ENCODE results near the gene UGT8.
"Not testable (repeated sequence)": the region's sequence is repeated elsewhere in the genome, so short reads cannot be mapped to it uniquely, and the experiment has no call there.

The UGT8 gene

GRCh38 chr4:114606245-114606644, 7.6 kb downstream of the UGT8 start:
- no peak for ATAC-seq

GRCh38 chr4:114607056-114607455, 8.4 kb downstream of the UGT8 start:
- no peak for ATAC-seq

DNA sequence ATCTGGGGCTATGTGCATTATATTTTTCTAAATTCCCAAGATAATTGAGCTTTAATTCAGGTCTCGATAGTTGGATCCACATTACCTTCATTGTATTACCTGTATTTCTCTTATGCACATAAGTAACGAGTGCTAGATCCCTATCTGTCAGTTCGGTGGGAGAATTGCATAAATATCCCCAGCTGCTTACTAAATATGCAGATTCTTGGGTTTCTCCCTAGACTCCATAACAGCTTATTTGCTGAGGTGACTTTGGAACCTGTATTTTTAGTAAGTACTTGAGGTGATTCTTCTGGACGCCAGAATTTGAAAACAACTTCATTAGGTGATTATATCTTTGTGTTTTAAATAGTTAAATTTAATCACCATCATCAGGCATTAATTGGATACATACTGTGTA, 15.0 kb downstream of the UGT8 start:
- no peak for ATAC-seq

DNA sequence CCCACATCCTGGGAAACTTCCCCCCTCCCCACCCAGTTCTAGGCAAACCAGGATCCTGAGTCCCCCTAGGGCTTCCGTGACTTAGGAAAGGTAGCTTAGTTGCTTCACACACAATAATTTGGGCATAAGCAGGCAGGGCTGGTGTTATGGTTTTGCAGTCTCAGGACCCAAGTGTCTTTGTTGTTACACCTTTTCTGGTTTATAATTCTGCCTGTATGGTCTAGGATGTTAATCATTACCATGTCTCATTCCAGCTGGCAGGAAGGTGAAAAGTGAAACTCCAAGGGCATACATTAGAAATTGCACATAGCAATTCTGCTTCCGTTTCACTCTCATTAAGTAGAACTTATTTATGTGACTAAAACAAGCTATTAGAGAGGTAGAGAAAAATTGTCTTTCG, 16.8 kb downstream of the UGT8 start:
- ATAC-seq: no peak

DNA sequence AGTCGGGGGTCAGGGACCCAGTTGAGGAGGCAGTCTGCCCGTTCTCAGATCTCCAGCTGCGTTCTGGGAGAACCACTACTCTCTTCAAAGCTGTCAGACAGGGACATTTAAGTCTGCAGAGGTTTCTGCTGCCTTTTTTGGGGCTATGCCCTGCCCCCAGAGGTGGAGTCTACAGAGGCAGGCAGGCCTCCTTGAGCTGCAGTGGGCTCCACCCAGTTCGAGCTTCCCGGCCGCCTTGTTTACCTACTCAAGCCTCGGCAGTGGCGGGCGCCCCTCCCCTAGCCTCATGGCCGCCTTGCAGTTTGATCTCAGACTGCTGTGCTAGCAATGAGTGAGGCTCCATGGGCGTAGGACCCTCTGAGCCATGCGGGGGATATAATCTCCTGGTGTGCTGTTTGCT, 17.4 kb downstream of the UGT8 start:
- ATAC-seq: not testable (repeated sequence)

DNA sequence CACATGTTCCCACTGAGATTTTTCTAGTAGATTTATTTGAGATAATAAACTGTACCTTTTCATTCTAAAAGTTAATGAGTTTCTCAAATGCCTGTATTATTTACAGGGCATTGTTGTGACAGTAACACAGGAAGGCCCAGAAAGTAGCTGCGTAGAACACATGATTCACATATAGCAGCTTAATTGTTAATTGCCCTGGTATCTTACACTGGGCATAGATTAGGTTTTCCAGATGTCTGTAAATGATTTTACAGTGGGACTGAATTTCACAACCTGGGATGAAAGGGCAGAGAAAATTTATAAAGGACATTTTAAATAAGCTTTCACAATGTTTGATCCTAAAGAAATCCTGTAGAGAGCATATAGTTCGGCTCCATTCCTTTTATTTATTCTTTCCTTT, 27.6 kb downstream of the UGT8 start:
- no peak for ATAC-seq

GRCh38 chr4:114636192-114636935, 37.8 kb downstream of the UGT8 start:
- ATAC-seq: no peak

DNA sequence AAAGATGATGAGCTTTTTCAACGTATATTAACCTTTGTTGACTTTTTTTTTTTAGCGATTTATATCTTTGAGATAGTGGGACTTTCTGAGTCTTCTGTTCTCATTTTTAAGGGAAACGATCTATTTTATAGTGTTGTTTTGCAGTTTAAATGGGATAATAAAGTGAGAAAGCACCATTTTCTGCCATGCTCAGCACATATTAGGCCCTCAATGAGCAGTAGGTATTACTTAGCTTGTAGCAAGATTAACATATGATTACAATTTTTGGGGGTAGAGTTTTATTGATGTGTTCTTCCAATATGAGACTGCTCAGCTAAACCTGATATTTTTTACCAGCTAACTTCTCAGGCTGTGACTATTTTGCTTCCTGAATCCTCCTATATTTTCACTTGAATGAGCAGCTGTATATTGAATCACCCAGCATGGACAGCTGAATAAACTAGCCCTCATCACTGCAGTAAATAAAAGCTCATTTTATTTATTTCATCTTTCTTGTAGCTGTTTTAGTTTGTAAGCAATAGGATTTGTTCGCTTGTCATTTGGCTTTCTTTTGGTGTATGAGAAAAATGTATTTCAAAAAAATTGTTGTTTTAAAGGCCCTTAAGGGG, 43.7 kb downstream of the UGT8 start:
- ATAC-seq: no peak

DNA sequence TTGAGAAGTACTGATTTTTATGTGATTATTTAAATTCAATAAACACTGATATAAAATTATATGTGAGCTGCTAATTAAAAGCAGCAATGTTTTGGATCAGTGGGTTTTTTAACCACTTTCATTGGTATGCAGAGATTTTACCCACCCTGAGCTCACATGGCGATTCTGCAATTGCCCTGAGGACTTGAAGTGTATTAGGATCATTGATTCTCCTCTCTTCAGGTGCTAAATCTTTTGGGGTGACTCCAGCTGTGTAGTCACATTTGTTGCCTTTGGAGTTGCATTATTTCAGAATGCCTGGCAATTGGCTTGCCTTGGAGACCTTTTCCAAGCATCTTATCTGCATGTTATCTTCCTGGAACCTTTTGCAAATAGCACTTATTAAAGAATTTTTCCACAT, 51.3 kb downstream of the UGT8 start:
- no peak for ATAC-seq

DNA sequence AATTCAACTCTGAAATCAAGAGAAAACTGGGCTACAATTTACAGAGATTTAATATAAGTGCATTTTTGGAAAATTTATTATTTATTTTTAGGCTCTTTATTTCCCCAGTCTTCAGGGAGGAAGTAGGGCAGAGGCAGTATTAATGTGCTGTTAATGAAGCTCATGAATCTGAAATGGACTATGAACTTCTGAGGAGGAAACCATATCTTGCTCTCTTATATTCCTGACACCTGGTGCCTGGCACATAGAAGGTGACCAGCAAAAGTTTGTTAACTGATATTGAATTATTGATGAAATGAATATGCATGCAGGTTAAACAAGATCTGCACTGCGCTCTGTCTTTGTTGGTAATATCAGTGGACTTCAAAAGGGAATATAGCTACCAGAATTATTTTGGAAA, 55.1 kb downstream of the UGT8 start:
- no peak for ATAC-seq

GRCh38 chr4:114654592-114654991, 56.0 kb downstream of the UGT8 start:
- no peak for ATAC-seq

DNA sequence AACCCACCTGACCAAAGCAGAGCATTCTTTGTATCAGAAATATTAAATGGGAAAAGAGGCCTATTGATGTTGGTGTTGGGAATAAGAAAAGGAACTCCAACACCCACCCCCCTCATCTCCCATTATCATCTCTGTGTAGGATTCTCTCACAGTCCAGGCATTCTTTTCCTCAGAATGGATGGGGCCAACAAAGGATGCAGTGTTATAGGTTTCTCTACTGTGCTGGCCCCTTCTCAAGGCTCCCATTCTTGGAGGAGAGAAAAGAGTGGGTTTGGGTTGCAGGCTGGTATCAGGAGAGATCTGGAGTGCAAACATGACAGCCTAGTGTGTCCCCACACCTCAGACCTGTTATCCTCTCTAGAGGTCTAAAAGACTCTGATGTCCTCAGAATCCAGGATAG, 59.6 kb downstream of the UGT8 start:
- ATAC-seq: no peak

- no peak for ATAC-seq
Measured at GRCh38 chr4:114658776-114659175, 60.2 kb downstream of the UGT8 start.

- peak; percentile 45 to 63 for ATAC-seq
Measured at GRCh38 chr4:114659386-114660008, 60.9 kb downstream of the UGT8 start.

- no peak for ATAC-seq
Measured at GRCh38 chr4:114663083-114663482, 64.5 kb downstream of the UGT8 start.

DNA sequence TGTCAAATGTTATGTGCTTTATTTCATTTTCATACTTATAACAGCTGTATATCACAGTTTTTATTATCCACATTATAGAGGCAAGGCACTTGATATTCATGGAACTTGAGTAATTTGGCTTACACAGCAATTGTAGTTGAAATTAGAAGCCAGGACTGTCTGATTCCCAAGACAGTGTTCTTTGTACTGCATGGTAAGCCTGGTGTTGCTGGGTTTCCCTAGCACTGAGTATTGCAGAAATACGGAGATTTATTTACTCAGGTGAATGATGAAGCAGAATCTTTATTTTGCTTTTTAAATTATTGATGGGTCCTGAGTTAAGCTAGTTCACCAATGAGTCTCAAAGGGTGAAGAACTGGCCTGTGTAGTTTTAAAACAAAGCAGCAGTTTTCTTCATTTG, 70.0 kb downstream of the UGT8 start:
- no peak for ATAC-seq

- ATAC-seq: not testable (repeated sequence)
Measured at GRCh38 chr4:114670733-114671132, 72.1 kb downstream of the UGT8 start.

GRCh38 chr4:114673306-114673705, 74.7 kb downstream of the UGT8 start:
- ATAC-seq: no peak

DNA sequence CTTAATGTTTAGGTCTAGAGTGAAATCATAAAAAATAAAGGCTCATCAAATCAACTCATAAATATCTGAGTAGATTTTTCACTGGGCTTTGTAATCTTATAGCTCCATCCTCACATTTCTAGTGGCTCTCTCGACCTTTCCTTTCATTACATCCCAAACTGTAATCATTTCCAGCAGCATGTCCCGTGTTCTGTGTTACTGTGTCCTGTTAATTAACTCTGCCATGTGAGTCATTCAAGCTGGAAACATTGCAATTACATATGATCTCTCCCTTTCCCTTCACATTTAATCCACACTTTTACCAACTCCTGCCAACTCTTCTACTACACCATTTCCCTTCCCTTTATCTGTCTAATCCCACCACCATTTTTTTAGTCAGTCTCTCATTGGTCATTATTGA, 75.5 kb downstream of the UGT8 start:
- ATAC-seq: no peak

- no peak for ATAC-seq
Measured at GRCh38 chr4:114677346-114677979, 78.9 kb downstream of the UGT8 start.

- no peak for ATAC-seq
Measured at GRCh38 chr4:114684462-114684861, 85.9 kb downstream of the UGT8 start.

DNA sequence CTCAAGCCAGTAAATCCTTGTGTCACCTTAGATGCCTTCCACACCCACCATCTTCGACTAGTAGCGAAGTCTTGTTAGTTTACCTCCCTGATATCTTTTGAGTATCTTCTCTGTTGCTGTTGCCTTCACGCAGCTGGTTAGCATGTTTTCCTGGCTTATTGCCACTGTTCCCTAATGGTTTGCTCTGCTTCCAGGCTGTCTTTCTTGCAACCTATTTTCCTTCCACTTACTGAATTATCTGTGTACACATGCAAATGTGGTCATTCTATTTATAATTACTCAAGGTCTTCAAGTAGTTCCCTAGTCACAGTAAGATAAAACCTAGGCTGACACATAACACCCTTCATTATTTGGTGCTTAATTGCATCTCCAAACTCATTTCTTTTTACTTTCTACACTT, 89.5 kb downstream of the UGT8 start:
- ATAC-seq: no peak

GRCh38 chr4:114690571-114690970, 92.0 kb downstream of the UGT8 start:
- ATAC-seq: no peak

GRCh38 chr4:114691865-114692264, 93.3 kb downstream of the UGT8 start:
- ATAC-seq: no peak

Data from activated CD4-positive, CD25-positive, alpha-beta regulatory T cell treated with anti-CD3 and anti-CD28 coated beads, Interleukin-2, amount 50 U/mL, for 24 hours (primary cell).